Muscle layer of duodenum (tissue), 2 donors: Measurements from ENCODE around the gene OSTM1.

ENCODE experiments used
- H3K27ac ChIP-seq: one replicate; pipeline ENCODE4 v1.7.0; 2013; ENCODE audit warnings: mild to moderate bottlenecking, low read length
- H3K27me3 ChIP-seq: one replicate; pipeline ENCODE4 v1.7.0; 2013; ENCODE audit warnings: low read depth, mild to moderate bottlenecking, control low read depth, low read length
- H3K36me3 ChIP-seq, 2 donors: one replicate each; pipeline ENCODE4 v1.7.0; 2013; ENCODE audit warnings: low read length in 2 of 2, control low read depth in 1 of 2, mild to moderate bottlenecking in 1 of 2; ENCODE audit not compliant: insufficient read depth in 2 of 2, control insufficient read depth in 1 of 2
- H3K4me1 ChIP-seq, 2 donors: one replicate each; pipeline ENCODE4 v1.7.0; 2013; ENCODE audit warnings: low read length in 2 of 2, mild to moderate bottlenecking in 2 of 2, control low read depth in 1 of 2, moderate library complexity in 1 of 2; ENCODE audit not compliant: insufficient read depth in 2 of 2, control insufficient read depth in 1 of 2
- H3K4me3 ChIP-seq, 2 donors: one replicate each; pipeline ENCODE4 v1.7.0; 2013; ENCODE audit warnings: low read length in 2 of 2, low read depth in 1 of 2, mild to moderate bottlenecking in 1 of 2
- H3K9me3 ChIP-seq, 2 donors: one replicate each; pipeline ENCODE4 v1.7.0; 2013; ENCODE audit warnings: low read length in 2 of 2, control low read depth in 1 of 2, mild to moderate bottlenecking in 1 of 2; ENCODE audit not compliant: control insufficient read depth in 1 of 2
- donor health status: healthy.

Gene OSTM1

GRCh38 chr6:107991772-107992550, 82.6 kb downstream of the OSTM1 start:
- no peaks in the 10 kb centered on the region for H3K4me1 ChIP-seq
- H3K27me3 ChIP-seq = no peaks in the 10 kb centered on the region
- no peaks in the 10 kb centered on the region for H3K36me3 ChIP-seq
- H3K27ac ChIP-seq = no peak overlapping the region
- no peaks in the 10 kb centered on the region for H3K9me3 ChIP-seq
- H3K4me3 ChIP-seq = no peak overlapping the region
